NB4 (cell line): Measurements from ENCODE around the gene SYT2.

Experiments used
- DNase-seq: peaks from one replicate; pipeline ENCODE4 v3.0.0; 2010; ENCODE audit warnings: low read depth
- H3K4me3 ChIP-seq: one replicate; pipeline ENCODE4 v1.5.1; 2011; ENCODE audit warnings: mild to moderate bottlenecking, low read depth, low read length, moderate library complexity
- MYC ChIP-seq: IDR thresholded peaks from 2 replicates; pipeline ENCODE4 v1.6.1; 2011; ENCODE audit warnings: low read depth, low read length
- POLR2A ChIP-seq: IDR thresholded peaks from 2 replicates; pipeline ENCODE4 v1.6.1; 2011; ENCODE audit warnings: mild to moderate bottlenecking; ENCODE audit not compliant: insufficient read length; ENCODE audit errors: extremely low read depth
- TF ChIP-seq, protein P1 (sequence below): IDR thresholded peaks from one replicate; pipeline ENCODE4 v1.5.1; 2012; ENCODE audit warnings: low read depth, low read length
- TF ChIP-seq, protein P2 (sequence below): IDR thresholded peaks from 2 replicates; pipeline ENCODE4 v1.6.1; 2011; ENCODE audit warnings: low read depth, low read length

Gene SYT2

DNA sequence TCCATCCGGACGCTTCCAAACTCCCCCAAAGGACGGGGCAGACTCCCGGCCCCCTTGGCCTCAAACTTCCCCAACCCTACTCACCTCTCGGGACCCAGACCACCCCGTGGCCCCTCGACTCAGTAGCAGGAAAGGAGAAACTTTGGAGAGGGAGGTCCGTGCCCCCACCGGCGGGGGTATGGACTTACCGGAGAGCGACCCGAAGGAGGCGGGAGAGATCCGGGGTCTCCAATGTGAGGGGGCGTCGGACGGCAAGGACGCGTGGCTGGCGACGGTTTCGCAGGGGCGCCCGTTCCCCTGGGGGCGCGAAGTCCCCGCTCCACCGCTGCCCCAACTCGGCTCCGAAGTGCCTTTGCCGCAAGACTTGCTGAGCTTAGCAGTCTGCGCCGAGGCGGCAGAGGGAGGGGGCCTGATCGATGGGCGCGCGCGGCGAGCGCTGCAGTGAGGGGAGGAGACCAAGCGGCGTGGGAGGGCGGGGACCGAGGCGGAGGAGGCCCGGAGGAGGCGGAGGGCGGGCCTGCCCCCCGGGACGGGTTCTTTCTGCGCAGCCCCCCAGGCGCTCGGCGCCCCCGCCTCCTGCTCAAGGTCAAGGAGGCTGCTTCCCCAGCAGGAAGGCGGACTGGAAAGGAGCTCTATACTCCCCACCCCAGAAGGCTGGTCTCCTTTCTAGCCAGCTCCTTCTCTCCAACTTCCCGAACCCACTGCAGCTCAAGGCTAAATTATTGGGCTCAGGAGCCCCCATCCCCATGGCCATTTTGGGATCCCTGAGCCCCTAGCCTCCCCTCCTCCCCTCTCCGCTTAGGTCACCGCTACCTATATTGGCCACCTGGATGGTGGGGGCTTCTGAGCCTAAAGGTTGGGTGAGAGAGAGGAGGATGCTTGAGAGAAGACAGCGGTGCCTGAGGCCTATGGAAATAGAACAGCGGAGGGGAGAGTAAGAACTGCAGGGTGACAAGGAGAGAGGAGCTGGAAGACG is at the start of gene SYT2:
TSS of gene SYT2 (minus strand) at position 385 of the 976 bp plus-strand sequence. CDS start 104,682 bp downstream, outside the sequence.
- TF ChIP-seq POLR2A (no peak), MYC (no peak)
- TF ChIP-seq, protein P1, sequence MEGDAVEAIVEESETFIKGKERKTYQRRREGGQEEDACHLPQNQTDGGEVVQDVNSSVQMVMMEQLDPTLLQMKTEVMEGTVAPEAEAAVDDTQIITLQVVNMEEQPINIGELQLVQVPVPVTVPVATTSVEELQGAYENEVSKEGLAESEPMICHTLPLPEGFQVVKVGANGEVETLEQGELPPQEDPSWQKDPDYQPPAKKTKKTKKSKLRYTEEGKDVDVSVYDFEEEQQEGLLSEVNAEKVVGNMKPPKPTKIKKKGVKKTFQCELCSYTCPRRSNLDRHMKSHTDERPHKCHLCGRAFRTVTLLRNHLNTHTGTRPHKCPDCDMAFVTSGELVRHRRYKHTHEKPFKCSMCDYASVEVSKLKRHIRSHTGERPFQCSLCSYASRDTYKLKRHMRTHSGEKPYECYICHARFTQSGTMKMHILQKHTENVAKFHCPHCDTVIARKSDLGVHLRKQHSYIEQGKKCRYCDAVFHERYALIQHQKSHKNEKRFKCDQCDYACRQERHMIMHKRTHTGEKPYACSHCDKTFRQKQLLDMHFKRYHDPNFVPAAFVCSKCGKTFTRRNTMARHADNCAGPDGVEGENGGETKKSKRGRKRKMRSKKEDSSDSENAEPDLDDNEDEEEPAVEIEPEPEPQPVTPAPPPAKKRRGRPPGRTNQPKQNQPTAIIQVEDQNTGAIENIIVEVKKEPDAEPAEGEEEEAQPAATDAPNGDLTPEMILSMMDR, result no peak
- TF ChIP-seq, protein P2, sequence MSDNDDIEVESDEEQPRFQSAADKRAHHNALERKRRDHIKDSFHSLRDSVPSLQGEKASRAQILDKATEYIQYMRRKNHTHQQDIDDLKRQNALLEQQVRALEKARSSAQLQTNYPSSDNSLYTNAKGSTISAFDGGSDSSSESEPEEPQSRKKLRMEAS, result no peak
- DNase-seq, result peak; percentile 53
- H3K4me3 ChIP-seq, result no peak within 1 kb of the TSS

DNA sequence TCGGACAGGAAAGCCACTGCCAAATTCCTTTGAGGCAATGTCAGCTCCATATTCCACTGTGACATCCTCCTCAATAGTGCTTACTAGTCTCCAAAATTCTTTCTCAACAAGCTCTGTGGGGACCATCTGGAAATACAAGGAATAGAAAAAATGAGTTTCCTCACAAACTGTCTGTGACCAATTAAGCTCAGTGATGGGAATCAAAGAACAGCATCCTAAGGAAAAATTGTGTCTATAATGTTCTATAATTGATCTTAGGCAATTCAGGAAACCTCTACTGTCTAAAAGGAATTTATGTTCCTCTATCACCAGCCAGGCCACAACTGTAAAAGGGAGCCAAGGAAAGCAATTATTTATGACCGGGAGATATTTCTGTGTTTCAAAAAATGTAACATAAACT is 46.1 kb upstream of the SYT2 start:
- H3K4me3 ChIP-seq, result no peak overlapping the region
- TF ChIP-seq MYC, result no peak
- no peak for TF ChIP-seq POLR2A
- TF ChIP-seq, protein P2, result no peak
- TF ChIP-seq, protein P1, result no peak
- no peak for DNase-seq

DNA sequence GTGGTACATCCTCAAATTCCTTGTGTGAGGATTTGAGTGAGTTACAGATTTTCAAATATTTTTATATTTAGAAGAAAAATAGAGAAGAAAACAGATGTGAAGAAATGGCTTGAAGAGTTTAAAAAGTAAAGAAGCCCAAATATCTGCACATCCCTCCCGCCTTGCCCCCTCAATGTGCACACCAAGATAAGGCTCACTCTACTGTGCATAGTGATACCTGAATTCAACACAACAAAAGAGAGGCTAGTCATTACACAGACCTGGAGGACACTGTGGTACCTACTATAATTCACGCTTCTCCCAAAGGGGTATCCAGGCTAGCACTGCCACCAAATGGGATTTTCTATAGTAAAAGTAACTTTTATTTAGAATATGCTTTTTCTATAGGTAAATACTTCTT is 44.0 kb upstream of the SYT2 start:
- no peak for DNase-seq
- TF ChIP-seq POLR2A, result no peak
- no peak for TF ChIP-seq MYC
- H3K4me3 ChIP-seq, result no peak overlapping the region

DNA sequence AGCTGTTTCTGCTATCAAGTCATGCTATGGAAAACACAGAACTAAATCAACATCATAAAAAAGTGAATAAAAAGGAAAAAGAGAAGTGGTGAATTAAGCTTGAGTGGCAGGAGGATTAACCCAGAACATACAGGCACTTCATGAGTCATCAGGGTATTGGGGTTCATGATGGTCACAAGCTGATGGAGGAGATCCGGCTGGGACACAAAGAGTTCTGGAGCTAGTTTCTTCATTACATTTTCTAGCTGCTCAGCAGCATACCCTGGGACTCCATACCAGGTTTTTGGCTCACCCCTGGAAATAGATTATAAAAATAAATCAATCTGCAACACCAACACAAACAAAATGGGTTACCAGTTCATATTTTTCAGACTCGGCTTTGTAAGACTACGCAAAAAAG is 42.5 kb upstream of the SYT2 start:
- no peak overlapping the region for H3K4me3 ChIP-seq
- TF ChIP-seq MYC (no peak), POLR2A (no peak)
- TF ChIP-seq, protein P1, result no peak
- TF ChIP-seq, protein P2, result no peak
- peak; percentile 25 for DNase-seq

DNA sequence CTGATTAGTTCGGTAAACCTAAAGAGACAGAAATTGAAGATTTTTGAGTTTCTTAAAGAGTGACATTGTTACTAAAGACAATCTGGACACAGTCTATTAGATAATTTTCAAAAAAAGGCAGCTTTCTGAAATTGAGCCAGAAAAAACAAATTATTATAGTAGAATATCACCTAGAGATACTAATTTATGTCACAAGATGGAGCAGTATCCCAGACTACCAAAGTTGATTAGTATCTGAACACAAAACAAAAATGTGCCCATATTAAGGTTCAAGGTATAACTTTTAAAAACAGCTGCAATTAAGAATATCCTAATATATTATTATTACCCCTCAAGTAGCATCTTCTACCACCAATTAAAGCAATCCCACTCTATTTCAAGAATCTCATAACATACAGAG is 40.5 kb upstream of the SYT2 start:
- no peak for DNase-seq
- no peak overlapping the region for H3K4me3 ChIP-seq
- TF ChIP-seq, protein P1, result no peak
- TF ChIP-seq, protein P2, result no peak
- no peak for TF ChIP-seq MYC
- TF ChIP-seq POLR2A, result no peak

DNA sequence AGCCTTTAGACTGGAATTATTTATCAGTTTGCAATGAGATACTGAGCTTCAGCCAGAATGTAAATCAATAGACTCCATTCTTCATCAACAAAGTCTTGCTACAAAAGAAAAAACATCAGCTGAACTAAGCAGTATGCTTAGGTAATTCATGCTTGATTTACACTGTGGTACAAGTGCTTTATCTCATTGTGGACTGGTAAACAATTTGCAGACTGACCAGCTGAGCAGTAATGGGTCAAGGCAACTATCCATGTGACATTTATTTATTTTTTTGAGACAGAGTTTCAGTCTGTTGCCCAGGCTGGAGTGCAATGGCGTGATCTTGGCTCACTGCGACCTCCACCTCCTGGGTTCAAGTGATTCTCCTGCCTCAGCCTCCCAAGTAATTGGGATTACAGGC is 39.8 kb upstream of the SYT2 start:
- no peak overlapping the region for H3K4me3 ChIP-seq
- no peak for DNase-seq

More for the DNA sequence above, 39.8 kb upstream of the SYT2 start:
- TF ChIP-seq POLR2A, result no peak
- TF ChIP-seq, protein P2, result no peak
- TF ChIP-seq, protein P1, result no peak
- TF ChIP-seq MYC, result no peak
